Coronary artery (tissue), 2 donors: ENCODE measurements around the gene TROAP.
"Not testable (repeated sequence)": the region's sequence is repeated elsewhere in the genome, so short reads cannot be mapped to it uniquely, and the experiment has no call there.

Experiments
- DNase-seq: peaks from one replicate; pipeline ENCODE4 v3.0.0-alpha.2; 2017; ENCODE audit warnings: low spot score
- H3K27ac ChIP-seq, 2 donors: fragments of 200-600 bp; sonication (generic); one replicate each; pipeline ENCODE4 v1.5.1; 2016 to 2019
- H3K4me3 ChIP-seq: fragments of 200-600 bp; sonication (generic); 2 replicates; pipeline ENCODE4 v1.5.1; 2016; ENCODE audit warnings: mild to moderate bottlenecking, moderate library complexity
- CTCF ChIP-seq: fragments of 200-600 bp; sonication (generic); IDR thresholded peaks from one replicate; pipeline ENCODE4 v1.5.1; 2019; ENCODE audit warnings: antibody characterized with exemption

TROAP gene

DNA sequence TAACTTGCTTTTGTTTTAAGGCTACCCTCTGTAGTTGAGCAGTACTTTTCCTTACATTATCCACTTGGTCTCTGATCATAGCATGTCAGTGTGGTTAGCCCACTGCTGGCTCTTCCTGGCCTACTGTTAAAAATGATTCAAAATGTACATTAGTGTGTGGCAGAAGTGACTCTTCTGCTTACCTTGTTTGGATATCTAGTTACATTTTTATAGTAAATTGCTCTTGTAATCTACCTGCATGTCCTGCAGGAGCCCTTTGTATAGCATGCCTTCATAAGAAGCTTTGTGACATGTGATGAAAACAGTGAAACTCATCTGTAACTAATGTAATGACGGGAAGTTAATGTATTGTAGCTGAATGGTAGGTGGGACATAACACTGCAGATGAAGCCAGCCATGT lies 52.4 kb downstream of the TROAP start:
- Histone ChIP-seq H3K27ac (no peak overlapping the region), H3K4me3 (no peak overlapping the region)
- DNase-seq: no peak
- no peak for TF ChIP-seq CTCF

DNA sequence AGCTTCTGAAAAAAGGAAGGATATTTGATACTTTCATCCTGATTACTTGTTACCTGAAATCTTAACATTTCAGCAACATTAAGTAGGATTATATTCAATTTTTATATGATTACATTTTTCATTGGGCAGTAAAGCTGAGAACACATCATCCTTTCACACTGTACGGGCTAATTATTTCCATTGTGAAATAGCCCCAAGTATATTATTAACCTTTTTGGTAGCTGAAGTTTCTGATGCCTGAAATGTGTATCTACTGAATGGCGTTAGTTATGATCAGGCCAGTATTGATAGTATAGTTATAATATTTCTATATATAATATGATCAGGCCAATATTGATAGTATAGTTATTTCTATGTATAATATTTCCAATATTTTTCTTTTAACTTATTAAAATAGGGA lies 54.3 kb downstream of the TROAP start:
- TF ChIP-seq CTCF: no peak
- no peak for DNase-seq
- H3K27ac ChIP-seq: no peak overlapping the region
- no peak overlapping the region for H3K4me3 ChIP-seq

GRCh38 chr12:49380184-49380583 lies 57.1 kb downstream of the TROAP start:
- not testable (repeated sequence) for H3K4me3 ChIP-seq, DNase-seq, H3K27ac ChIP-seq
